SK-N-DZ (cell line): ENCODE measurements around the gene FAM110A. TPM values are rescaled to one million over a fixed set of nuclear protein-coding genes. Genes with fewer than 3 reads are reported as not detected.
"Not testable (repeated sequence)": the region's sequence is repeated elsewhere in the genome, so short reads cannot be mapped to it uniquely, and the experiment has no call there.

Source experiments
- DNase-seq: peaks from one replicate; pipeline ENCODE4 v3.0.0-alpha.2; 2015; ENCODE audit warnings: low spot score
- polyA plus RNA-seq, 2 experiments: library from polyadenylated mRNA; depleted of rRNA; stranded (reverse); fragments of >200 nt; gene quantifications; 2 replicates each; pipeline ENCODE4 v1.2.3, GENCODE V29; 2014

FAM110A gene
- polyA plus RNA-seq (2014; cell fraction: cytosol; rRNA removed): 18.3 and 18.6 TPM in 2 replicates
- 6.8 and 10.0 TPM in 2 replicates for polyA plus RNA-seq (2014; cell fraction: nucleus; rRNA removed)

DNA sequence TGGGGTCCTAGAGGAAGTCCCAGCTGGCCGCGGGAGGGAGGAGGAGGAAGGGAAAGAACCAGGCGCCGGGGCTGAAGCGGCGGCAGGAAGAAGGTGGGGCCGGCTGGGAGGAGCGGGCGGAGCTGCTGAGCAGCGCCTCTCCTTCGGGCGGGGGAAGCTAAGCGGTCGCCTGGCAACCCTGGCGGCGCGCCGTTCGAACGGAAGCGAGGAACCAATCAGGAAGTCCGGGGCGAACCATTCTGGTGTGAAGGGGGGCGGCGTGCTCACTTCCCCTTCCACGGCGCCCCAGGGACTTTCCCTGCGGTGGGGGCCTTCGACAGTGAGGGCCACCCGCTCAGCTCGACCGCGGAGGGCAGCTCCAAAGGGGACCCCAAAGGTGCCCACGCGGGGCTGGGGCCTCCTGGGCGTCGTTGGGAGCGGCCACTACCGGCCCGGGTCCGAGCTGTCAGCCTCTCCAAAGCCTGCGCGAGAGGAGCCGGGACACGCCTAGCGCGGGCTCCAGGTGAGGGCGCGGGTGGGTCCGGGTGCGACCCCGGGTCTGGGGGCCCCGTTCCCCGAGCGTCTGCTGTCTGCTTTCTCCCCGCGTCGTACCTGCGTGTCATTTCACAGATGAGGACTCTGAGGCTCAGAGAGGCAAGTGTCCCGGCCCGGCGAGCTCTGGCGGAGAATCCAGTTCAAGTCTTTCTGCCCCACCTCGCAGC, at the start of gene FAM110A:
Gene FAM110A, plus strand, starts transcription at position 266 of the 701 bp plus-strand sequence. CDS start 11,090 bp downstream, outside the sequence.
- DNase-seq: peak; percentile 96

DNA sequence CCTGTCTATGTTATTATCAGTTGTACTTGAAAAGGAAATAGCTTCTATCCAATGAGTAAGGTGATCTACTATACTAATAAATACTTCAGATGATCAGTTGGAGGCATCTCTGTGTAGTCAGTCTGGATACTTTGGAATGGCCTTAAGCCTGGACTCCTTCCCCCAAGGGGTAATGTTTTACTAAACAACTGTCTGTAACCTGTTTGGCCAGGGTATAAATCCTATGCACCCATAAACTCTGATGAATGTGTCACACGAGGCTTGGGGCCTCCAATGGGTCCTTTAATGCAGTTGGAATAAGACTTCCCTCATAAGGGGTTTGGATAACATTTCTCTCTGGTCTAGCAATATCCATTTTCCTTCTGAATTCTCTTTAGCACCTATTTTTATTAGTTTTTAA, 45.7 kb upstream of the FAM110A start:
- DNase-seq: no peak

DNA sequence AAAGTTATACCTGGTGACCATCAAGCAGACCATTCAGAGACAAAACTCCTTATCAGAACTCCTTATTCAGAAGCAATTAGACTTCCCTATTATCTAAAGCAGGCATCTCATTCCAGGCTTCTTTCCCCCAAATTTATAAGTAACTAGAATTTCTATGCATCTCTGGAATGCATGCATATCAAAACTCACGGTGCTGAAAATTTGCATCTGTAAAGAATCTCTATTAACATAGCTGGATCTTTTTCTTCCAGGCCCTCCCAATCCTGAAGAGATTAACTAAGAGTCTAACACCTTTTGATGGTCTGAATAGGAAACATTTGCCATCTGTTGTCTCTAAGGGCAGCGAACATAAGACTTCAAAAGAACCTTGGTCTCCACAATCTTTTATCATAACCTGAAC, 42.5 kb upstream of the FAM110A start:
- DNase-seq: no peak

DNA sequence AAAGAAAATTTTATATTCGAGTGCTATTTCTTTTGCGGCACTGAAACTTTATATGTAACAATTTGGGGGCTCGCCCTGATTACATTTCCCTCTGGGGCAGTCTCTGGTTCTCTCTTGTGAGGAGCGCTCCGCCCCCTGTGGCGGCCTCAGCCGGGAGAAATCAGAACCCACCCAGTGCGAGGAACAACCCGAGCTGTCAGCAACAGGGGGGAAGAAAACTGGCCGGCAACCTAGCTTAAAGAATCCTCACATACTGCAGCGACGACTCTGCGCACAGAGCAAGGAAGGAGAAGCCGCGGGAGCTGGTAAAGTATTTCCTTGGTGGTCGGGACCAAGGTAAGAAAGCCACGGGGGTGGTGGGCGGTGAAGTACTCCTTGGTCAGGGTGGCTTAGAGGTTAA, 41.3 kb upstream of the FAM110A start:
- DNase-seq: no peak

DNA sequence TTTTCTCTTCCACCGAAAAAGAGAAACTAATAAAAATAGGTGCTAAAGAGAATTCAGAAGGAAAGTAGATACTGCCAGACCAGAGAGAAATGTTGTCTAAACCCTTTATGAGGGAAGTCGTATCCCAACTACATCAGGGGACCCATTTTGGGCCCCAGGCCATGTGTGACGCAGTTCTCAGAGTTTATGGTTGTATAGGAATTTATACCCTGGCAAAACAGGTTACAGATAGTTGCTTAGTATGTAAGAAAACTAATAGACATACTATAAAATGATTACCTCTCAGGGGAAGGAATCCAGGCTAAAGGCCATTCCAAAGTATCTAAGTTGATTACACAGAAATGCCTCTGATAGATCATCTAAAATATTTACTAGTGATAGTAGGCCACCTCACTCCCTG, 36.6 kb upstream of the FAM110A start:
- no peak for DNase-seq

DNA sequence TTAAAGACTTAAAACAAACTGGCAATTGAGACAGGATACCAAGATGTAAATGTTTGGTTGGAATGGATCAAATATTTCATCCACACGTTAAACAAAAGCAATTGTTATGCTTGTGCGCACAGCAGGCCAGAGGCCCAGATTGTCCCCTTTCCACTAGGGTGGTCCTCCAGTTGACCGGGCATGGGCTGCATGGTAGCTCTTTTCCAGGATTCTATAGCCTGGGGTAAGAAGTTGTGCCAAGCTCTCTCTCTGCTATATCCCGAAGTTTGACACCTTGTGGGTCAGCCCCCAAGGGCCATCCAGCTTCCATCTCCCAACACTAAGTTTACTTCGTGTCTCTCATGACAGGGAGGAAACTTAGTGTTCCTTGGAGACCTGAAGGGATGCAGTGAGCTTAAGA, 34.8 kb upstream of the FAM110A start:
- DNase-seq: not testable (repeated sequence)

DNA sequence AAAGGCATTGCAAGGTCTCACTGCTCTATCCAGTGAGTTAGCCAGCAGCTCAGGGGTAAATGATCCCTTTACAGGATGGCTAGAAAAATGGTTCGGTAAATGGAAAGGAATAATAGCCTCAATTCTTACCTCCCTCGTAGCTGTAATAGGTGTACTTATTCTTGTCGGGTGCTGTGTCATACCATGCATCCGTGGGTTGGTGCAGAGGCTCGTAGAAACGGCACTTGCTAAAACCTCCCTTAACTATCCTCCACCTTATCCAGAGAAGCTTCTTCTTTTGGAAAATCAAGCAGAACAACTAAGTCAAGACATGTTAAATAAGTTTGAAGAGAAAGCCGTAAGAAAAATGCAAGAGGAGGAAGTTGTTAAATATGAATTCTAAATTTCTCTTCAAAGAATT, 33.5 kb upstream of the FAM110A start:
- DNase-seq: not testable (repeated sequence)

DNA sequence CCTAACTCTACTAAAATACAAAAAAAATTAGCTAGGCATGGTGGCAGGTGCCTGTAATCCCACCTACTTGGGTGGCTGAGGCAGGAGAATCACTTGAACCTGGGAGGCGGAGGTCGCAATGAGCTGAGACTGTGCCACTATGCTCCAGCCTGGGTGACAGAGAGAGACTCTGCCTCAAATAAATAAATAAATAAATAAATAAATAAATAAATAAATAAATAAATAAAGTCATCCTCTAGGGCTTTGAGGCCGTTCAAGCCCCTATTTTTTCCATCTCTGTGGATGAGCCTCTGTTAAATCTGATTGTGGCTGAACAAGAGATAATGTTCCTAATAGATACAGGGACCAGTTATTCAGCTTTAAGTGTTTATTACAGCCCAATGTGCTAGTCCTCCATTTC, 31.8 kb upstream of the FAM110A start:
- no peak for DNase-seq

DNA sequence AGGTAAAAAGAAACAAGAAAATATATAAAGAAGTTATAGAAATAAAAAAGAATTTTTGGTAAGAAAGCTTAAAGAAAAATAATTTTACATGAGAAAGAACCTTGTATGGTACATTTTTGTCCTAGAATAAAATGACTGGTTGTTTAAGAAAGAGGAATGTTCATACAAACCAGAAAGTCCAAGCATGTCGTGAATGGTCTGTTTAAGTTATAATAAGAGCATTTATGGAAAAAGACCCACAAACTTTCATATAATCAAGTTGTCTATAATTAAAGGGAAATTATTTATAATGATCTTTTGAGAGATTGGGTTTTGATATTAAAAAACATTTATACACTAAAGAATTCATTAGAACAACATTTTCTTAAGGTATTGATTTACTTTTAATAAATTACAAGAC, 27.8 kb upstream of the FAM110A start:
- no peak for DNase-seq

DNA sequence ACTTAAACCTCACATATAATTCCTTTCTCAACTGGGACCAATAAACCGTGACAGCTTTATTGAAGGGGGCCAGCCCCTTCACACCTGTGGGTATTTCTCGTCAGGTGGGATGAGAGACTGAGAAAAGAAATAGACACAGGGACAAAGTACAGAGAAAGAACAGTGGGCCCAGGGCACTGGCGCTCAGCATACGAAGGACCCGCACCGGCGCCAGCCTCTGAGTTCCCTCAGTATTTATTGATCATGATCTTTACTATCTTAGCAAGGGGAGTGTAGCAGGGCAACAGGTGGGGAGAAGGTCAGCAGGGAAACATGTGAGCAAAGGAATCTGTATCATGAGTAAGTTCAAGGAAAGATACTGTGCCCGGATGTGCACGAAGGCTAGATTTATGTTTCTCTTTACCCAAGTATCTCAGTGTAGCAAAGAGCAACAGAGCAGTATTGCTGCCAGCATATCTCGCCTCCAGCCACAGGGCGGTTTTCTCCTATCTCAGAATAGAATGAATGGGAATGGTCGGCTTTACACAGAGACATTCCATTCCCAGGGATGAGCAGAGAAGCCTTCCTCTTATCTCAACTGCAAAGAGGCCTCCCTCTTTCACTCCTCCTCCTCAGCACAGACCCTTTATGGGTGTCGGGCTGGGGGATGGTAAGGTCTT, 21.6 kb upstream of the FAM110A start:
- not testable (repeated sequence) for DNase-seq

DNA sequence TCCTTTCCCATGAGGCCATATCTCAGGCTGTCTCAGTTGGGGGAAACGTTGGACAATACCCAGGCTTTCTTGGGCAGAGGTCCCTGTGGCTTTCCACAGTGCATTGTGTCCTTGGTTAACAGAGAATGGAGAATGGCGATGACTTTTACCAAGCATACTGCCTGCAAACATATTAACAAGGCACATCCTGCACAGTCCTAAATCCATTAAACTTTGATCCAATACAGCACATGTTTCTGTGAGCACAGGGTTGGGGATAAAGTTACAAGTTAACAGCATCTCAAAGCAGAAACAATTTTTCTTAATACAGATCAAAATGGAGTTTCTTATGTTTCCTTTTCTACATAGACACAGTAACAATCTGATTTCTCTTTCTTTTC, 21.1 kb upstream of the FAM110A start:
- not testable (repeated sequence) for DNase-seq

DNA sequence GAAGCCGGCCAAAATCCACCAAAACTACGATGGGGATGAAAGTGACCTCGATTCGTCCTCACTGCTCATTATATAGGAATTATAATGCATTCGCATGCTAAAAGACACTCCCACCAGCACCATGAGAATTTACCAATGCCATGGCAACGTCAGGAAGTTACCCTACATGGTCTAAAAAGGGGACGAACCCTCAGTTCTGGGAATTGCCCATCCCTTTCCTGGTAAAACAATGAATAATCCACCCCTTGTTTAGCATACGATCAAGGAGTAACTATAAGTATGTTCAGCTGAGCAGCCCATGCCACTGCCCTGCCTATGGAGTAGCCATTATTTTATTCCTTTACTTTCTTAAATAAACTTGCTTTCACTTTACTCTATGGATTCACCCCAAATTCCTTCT, 20.1 kb upstream of the FAM110A start:
- no peak for DNase-seq

DNA sequence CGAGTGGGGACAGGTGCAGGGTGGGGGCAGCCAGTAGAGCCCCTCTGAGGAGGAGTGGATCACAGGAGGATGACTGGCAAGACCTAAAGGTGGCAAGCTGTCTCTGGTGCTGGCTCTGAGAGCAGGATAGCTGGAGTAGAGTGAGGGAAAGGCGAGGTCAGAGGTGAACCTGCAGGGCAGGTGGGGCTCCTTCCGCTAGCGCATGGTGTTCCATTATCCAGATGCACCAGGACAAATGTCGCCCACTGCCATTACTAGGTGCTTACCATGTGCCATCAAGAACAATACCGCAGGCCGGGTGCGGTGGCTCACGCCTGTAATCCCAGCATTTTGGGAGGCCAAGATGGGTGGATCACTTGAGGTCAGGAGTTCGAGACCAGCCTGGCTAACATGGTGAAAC, 18.3 kb upstream of the FAM110A start:
- no peak for DNase-seq

DNA sequence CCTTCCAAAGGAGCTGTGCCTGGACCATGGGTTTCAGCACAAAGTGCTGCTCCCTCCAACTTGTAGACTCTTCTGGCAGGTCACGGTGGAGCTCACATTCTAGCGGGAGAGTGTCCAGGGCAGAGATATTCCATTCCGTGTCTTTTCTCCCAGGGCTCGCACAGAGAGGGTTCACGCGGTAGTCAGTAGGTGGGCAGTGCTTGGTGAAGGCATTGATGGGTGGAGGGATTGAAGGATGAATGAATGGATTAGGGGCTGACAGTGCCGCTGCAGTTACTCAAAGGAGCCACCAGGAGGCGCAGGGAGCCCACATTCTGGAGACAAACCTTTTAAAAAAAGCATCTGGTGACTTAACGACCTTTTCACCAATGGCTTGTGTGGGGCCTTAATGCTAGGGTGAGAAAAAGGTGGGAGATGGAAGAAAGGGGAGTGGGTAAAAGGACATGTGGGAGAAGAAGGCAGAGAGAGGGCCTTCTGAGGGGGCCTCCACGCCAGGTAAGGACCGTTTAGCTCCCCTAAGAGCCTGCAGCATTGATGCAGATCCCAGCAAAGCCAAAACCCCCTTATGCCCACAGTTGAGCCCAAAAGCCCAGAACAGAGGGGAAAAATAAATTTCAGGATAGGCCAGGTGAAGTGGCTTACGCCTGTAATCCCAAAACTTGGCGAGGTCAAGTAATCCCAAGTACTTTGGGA, 17.5 kb upstream of the FAM110A start:
- peak; percentile 75 for DNase-seq

DNA sequence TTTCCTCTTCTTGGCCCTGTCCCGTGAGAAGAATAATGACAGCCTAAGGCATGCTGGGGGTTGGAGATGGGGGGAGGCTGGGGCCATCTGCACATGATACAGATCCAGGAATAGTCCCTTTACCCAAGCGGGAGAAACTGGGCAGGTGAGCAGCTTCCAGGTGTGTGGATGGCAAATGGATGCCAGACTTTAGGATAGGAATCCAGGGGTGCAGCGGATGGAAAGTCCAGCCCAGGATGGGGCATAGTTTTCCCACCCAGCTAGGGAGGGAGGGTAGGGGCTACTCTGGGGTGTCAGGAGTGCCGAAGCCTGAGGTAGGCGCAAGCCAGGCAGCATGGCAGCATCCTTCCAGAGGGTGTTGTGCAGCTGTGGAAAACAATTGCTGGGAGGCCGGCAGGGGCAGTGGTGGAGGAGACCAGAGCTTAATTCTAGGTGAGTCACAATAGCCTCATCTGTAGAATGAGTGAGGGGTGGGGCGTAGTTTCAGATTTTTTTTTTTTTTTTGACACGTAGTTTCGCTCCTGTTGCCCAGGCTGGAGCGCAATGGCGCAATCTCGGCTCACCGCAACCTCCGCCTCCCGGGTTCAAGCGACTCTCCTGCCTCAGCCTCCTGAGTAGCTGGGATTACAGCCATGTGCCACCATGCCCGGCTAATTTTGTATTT, 15.4 kb upstream of the FAM110A start:
- DNase-seq: no peak

DNA sequence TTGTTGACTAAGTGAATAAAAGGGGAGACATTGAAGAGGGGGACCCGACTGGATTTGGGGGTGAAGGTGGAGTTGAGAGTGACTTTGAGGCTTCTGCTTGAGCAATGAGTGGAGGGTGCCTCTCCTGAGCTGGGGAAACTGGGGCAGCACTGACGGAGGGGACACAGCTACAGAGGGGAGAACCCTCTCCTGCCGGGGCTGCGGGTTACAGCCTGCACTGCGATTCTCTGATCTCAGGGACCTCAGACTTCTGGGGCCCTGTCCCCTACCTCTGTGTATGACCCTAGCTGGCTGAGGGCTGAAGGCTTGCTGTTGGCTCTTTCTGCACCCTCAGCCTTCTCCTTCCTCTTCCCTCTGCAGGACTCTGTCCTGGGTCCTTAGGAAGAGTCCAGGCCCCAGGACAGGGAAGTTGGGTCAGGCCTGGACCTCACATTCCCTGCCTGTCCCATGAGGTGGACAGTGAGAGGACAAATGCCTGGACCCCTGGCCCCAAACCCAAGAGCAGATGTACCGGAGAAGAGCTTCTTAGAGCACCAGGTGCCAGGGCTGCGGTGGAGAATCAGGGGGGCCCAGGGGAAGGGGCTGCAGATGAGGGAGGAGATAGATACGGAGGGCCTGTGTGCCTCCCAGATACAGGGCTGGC, 13.7 kb upstream of the FAM110A start:
- DNase-seq: peak; percentile 57

DNA sequence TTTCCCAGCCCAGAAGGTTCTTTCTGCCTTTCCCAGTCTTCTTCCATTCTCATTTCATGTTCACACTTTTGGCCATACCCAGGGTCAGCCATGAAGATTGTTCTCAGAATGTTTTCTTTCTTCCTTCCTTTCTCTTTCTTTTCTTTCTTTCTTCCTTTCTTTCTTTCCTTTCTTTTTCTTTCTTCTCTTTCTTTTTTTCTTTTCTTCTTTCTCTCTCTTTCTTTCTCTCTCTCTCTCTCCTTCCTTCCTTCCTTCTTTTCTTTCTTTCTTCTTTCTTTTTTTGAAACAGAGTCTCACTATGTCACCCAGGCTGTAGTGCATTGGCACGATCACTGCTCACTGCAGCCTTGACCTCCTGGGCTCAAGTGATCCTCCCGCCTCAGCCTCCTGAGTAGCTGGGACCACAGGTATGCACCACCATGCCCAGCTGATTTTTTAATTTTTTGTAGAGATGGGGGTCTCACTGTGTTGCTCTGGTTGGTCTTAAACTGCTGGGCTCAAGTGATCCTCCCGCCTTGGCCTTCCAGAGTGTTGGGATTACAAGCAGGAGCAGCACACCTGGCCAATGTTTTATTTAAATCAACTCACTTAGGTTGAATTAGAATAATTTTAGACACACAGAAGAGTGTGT, 13.1 kb upstream of the FAM110A start:
- no peak for DNase-seq

DNA sequence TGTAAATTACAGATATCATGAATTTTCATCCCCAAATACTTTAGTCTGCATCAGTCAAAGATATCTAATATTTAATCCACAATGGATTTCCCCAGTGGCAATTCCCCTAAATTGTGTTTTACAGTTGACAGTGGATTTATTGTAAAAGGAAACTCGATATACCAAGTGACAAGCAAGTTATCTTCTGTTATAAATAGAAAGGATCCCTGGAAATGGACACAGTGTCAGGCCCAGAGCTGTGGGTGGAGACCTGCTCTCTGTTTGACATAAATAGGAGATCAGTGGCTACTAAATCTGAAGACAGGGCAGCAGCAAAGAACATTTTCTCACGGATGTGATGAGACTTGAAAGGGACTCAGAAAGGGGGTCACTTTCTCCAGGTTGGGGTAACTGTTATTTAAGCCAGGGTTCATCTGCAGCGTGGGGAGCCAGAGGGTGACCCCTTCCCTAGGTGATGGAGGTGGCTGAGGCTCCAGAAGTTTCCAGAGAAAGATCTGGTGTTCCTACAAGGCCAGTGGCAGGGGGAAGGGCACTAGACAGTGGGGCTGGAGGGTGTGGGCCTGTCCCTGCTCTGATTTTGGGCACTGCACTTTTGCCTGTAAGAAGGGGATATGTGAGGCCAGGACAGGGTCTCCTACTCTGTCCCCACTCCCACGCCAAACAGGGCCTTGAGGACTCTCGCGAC, 12.3 kb upstream of the FAM110A start:
- no peak for DNase-seq

DNA sequence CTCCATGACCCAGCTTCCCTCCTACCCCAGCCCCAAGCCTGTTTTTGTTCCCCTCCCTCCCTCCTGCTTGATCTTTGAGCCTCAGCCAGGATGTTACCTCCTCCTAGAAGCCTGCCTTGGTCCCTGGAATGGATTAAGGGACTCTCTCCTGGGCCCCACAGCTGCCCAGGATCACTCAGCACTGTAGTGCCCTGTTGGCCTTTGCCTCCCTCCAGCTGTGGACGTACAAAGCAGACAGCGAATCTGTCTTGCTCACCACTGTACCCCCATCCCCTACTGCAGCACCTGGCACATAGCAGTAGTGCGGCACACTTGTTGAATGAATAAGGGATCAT, 11.8 kb upstream of the FAM110A start:
- DNase-seq: no peak
